CD4-positive, alpha-beta T cell treated with Interleukin-2 at 100 ng/mL for 4 hours (primary cell): ENCODE data around the gene LYPLAL1.
"Not testable (repeated sequence)": the region's sequence is repeated elsewhere in the genome, so short reads cannot be mapped to it uniquely, and the experiment has no call there.

Source experiments
- DNase-seq: peaks from one replicate; pipeline ENCODE4 v3.0.0-alpha.2; 2020; ENCODE audit warnings: low spot score

The LYPLAL1 gene

GRCh38 chr1:219215477-219215876, 41.8 kb downstream of the LYPLAL1 start:
- no peak for DNase-seq

GRCh38 chr1:219220945-219221344, 47.3 kb downstream of the LYPLAL1 start:
- DNase-seq: no peak

- DNase-seq: no peak
Observed at GRCh38 chr1:219223496-219223895, 49.8 kb downstream of the LYPLAL1 start.

- no peak for DNase-seq
Observed at GRCh38 chr1:219226196-219226595, 52.5 kb downstream of the LYPLAL1 start.

- DNase-seq: no peak
Observed at GRCh38 chr1:219227360-219228057, 53.8 kb downstream of the LYPLAL1 start.

- no peak for DNase-seq
Observed at GRCh38 chr1:219228058-219228419, 54.4 kb downstream of the LYPLAL1 start.

- DNase-seq: no peak
Observed at GRCh38 chr1:219232890-219233289, 59.2 kb downstream of the LYPLAL1 start.

- DNase-seq: no peak
Observed at GRCh38 chr1:219235903-219236481, 62.3 kb downstream of the LYPLAL1 start.

- DNase-seq: no peak
Observed at GRCh38 chr1:219236933-219237610, 63.4 kb downstream of the LYPLAL1 start.

- no peak for DNase-seq
Observed at GRCh38 chr1:219239518-219239917, 65.8 kb downstream of the LYPLAL1 start.

- DNase-seq: no peak
Observed at GRCh38 chr1:219244864-219245263, 71.2 kb downstream of the LYPLAL1 start.

- DNase-seq: no peak
Observed at GRCh38 chr1:219247441-219247840, 73.8 kb downstream of the LYPLAL1 start.

GRCh38 chr1:219250468-219250867, 76.8 kb downstream of the LYPLAL1 start:
- DNase-seq: not testable (repeated sequence)

GRCh38 chr1:219257751-219258150, 84.1 kb downstream of the LYPLAL1 start:
- DNase-seq: no peak

- no peak for DNase-seq
Observed at GRCh38 chr1:219261454-219261853, 87.8 kb downstream of the LYPLAL1 start.
